CD1c-positive myeloid dendritic cell (primary cell): ENCODE data around the gene RUNX3.
A peak's percentile ranks its signal among the peaks of the same experiment; 100 is the strongest.

Experiments used
- DNase-seq: peaks from one replicate; pipeline ENCODE4 v3.0.0-alpha.2; 2016; ENCODE audit errors: extremely low spot score

Gene RUNX3

DNA sequence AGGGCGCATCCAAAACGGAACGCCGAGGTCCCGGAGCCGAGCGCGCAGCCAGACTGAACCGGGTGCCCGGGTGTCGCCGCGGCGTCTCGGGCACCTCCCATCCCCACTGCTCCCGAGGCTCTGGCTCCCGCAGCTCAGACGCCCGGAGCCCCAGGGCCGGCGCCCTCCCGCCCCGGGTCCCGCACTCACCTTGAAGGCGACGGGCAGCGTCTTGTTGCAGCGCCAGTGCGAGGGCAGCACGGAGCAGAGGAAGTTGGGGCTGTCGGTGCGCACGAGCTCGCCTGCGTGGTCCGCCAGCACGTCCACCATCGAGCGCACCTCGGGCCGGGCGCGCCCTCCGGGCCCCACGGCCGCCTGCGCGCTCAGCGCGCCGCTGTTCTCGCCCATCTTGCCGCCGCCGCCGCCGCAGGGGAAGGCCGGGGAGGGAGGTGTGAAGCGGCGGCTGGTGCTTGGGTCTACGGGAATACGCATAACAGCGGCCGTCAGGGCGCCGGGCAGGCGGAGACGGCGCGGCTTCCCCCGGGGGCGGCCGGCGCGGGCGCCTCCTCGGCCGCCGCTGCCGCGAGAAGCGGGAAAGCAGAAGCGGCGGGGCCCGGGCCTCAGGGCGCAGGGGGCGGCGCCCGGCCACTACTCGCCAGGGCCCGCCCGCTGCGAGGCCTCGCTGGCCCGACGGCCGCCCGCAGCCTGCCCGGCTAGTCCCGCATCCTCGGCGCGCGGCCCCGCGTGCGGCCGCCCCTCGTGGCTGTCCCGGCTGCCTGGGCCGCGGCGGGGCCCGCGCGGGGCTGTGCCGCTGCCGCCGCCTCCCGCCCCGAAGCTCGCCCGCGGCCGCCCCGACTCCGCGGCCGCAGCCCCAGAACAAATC lies 447 bp downstream of the RUNX3 start:
- peak; percentile 81 for DNase-seq

DNA sequence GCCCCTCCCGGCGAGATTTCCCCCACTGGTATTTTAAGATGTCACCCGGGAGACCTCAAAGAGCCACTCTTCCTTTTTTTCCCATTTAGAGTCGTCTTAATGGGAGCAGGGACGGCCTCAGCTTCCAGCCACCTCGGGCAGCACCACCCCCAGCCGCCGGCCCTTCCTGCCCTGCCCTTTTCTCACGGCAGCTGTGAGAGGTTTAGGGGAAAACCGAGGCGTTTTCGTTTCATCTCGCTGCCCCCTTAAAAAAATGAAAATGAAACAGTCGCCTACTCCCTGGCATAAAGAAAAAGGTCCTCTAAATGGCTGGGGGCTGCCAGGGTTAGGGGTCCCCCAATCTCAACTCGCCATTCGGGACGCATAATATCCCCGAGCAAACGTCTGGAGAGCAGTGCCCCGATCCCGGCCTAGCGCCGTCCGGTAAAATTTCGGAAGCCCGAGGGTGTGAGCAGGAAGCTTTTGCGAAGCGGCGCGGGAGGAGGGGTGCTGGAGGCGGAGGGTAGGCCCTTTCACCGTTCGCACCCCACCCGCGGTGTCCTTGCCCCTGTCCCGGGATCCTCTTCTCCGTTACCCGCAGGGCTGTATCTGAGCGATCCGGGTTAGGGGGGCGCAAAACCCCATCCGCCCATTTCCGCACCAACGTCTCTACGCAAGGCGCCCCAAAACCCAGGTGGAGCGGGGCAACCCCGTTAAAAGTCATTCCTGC lies 1.2 kb downstream of the RUNX3 start:
- peak; percentile 58 for DNase-seq

DNA sequence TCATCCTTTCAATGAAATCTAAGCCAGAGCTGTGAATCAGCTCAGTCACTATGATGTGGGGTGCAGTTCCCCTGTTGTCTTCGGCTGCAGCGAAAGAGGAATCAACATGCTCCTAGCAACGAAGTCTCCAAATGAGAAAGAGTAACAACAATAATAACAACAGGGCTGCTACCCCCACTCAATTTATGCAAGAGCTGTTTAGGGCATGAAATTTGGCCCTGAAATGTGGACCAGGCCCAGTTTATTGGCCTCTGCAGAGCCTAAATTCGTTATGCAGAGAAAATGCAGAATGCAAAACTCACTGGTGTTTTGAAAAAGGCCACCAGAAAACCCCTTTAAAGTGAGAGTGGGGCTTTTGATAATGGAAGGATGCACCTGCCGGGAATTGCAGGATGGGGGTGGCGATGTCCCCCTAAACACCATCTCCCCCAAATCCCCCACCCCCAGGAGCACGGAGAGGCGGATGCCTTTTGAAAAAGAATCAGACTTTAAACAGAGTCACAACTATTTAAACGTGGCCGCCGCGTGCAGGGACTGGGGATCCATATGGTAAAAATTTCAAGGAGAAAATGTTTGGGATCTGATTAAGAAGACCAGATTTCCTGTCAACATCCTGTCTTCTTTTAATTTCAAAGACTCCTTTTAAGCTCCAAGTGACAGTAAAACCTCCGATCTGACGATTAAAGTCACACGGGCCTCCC lies 1.9 kb downstream of the RUNX3 start:
- peak; percentile 89 for DNase-seq

DNA sequence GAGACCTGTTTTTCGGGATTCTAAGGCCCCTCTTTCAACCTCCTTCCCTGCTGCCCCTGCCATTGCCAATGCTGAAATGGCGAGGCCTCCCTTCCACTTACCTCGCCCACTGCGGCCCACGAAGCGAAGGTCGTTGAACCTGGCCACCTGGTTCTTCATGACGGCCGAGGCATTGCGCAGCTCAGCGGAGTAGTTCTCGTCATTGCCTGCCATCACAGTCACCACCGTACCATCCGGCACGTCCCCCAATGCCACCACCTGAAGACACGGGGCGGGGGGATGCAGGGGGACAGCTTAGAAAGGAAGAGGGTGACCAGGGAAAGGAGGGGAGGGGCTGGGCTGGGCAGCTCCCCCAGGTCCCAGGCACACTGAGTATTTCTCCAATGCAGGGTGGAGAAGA lies 2.6 kb downstream of the RUNX3 start:
- no peak for DNase-seq

DNA sequence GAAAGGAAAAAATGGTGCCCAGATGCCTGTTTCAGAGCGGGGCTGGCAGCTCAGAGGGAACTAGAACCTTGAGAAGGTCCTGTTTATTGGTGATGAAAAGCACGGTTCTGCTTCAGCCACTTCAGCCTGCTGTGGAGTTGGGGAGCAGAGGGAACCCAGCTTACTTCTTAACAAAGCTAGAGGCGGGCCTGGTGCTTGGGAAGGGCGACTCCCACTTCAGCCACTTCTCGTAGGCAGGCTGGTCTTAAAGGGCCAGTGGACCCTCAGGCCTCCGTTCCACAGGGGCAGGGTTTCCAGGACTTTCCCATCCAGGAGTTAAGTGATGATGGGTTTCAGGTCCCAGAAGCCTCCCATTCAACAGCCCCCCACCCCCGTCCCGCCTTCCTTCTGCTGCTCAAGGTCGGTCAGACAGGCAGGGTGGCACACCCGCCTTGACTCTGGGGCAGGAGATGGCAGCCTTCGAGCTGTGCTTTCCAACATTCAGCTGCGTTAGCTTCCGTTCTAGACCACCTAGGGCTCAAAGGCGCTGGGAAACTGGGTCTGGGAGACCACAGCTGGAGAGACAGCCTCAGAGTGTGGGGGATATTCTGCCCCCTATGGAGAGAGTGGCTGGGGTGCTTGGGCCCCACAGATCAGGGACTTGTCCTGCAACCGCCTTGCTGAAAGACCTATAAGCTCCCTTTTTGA lies 3.4 kb downstream of the RUNX3 start:
- peak; percentile 78 for DNase-seq

DNA sequence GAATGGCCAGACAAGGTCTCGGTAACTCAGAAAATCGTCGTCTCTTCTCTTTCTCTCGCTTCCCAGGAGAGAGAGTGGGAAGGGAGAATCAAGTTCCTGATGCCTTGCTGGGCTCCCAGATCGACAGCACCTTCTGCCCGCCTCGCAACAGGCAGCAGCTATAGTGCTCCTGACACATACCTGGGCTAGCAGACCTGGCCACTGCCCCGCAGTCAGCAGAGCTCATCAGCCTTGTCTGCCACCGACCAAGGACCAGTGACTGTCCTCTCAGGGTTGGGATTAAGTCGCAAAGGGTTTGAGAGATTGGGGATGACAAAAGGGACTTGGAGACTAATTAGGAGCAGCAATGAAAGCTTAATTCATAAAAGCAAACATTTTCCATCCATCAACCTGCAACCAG lies 4.1 kb downstream of the RUNX3 start:
- no peak for DNase-seq

DNA sequence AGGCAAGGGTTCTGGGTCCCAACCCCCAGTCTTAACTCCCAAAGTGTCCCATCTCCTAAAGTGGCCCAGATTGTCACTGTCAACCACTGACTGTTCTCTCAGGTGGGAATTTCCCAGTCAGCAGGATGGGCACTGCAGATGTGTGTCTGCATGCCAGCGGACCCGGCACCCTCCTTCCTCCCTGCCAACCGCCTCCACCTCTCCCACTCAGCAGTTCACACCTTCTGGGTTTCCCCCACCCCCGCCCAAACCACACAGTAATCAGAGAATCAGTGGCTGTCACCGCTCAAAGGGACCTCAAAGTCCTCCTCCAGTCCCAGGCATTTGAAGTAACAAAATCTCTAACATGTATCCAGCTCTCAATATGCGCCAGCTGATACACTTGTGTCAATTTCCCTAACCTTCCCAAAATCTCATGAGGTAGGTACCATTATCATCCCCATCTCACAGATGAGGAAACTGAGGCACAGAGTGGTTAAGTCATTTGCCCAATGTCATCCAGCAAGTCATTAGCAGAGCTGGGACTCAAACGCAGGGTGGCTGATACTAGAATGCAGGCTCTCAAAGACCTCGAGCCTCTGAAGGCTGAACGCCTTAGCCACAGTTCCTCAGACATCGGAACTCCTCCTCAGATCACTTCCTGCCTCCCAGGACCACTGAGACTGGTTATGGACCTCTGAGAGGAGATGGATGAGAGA lies 4.8 kb downstream of the RUNX3 start:
- peak; percentile 53 for DNase-seq

DNA sequence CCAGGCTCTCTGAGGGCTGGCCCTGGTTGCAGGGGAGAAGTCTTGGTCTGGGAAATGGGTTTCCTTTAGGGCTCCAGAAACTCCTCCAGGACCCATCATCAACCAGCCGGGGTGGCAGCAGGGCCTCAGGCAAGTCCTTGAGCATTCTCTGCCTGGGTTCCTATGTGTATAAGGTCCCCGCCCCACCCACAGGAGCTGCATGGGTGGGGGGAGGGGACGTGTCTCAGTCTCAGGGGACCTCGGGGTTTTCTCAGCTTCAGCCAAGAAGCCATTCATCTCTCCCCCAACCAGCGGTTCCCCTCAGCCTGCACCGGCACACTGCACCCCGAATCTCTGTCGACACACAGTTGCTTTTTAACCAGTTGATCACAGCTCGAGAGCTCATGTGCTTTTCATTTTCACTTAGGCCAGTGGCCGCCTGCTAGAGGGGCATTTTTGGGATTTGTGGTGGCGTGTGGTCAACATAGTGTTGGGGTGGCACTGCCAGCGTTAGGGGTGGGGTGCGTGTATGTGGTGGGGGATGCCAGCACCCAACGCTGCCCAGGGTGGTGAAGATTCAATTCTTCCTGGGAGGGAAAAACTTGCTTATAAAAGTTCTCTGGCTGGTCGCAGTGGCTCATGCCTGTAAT lies 6.5 kb downstream of the RUNX3 start:
- no peak for DNase-seq

DNA sequence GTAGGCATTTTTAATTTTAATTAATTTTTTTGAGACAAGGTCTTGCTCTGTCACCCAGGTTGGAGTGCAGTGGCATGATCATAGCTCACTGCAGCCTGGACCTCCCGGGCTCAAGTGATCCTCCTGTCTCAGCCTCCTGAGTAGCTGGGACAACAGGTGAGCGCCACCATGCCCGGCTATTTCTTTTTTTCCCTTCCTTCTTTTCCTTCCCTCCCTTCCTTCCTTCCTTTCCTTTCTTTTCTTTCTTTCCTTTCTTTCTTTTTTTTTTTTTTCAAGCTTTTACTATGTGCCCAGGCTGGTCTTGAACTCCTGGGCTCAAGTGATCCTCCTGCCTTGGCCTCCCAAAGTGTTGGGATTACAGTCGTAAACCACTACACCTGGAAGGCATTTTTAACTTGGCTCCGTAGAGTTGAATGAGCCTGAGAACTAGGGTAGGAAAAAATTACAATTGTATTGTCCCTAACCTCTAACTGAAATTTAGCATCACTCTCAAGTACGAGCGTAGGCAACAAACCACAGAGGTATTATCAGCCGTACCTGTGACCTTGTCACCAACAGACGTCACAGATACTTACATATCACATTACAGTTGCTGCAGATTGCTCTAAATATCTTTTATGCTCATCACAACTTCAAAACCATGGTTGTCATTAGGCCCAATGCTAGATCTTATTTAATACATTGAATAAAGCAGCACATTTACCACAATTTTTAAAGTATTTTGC lies 8.0 kb downstream of the RUNX3 start:
- no peak for DNase-seq

DNA sequence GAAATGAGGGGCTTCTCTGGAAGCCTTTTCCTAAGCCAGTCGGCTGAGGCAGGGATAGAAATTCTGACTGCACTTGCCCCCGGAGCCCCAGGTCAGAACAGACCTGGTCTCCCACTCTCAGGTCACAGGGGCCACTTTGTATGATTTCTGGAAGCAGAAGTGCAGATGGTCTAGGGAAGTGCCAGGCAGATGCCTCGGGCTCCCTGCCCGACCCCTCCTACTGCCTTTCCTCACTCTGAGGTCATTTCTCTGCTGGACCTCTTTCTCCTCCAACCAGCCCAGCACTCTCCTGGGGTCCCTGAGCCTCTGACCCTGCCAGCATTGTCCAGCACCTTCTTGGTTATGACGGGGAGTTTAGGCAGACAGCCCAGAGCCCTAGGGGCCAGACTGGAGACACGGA lies 8.7 kb downstream of the RUNX3 start:
- peak; percentile 20 for DNase-seq

DNA sequence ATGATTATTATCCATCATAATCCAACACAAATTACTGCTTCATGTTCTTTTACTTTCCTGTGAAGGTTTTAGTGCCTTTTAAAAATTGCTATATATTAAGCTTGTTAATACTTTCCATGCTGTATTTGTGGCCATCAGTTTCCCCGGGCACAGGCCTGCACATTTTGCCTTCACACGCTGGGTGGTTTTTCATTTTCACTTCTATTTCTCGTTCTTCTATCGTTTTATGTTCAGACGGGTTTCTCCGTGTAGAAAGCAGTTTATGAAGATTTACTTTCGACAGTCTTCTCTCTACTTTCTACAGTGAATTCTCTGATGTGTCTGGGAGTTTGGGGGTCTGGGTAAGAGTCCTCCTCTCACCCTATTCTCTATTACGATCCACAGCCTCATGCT lies 9.5 kb downstream of the RUNX3 start:
- no peak for DNase-seq

DNA sequence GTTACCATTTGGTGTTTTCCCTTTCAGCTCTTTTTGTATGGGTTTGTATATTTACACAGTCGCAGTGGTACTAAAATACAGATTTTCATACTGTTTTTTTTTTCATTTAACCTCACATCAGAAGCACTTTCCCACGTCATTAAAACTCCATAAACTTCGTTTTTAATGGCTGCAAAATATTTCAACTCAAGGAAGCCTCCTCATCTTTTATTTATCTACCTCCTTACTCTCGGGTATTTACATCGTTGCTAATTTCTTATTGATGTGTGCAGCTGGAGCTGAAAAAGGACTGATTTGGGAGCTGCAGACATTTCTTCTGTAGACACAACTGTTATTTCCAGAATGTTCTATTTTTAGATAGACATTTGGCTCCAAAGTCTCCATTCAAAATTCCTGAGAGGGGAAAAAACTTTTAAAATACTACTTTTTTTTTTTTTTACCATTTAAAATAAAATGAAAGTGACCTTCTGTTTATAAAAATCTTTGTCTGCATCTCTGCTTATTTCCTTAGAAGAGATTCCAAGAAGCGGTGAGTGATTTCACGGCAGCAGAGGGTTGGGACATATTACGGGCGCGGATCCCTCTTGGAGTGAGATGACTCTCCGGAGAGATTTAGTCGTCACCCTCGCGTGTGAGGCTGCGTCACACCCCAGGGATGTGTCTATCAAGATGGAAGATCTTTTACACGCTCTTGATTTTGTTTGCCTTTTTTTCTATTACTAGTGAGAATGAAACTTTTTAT lies 10.1 kb downstream of the RUNX3 start:
- DNase-seq: no peak

DNA sequence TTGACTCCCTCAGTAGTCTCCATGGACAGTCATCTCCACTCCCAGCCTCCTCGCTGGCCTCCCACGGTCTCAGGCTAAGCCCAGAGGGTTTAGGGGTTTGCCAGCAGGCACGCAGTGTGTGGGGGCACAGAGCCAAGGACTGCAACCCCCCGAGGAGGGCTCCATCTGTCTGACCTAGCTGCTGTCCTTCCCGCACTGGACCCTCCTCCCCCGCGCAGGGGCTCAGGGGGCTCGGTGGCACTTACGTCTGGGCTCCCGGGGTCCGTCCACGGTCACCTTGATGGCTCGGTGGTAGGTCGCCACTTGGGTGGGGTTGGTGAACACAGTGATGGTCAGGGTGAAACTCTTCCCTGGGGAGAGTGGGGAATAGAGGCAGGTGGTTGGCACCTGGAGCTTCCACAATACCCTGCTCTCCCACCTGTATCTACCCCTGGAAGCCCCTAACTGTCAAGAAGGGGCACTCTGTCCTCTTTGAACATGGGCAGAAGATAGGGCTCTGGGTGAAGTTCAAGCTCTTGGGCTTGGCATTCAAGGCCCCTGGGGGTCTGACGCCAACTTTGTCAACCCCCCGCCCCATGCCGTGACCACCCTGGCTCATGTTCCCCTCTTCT lies 11.0 kb downstream of the RUNX3 start:
- no peak for DNase-seq

DNA sequence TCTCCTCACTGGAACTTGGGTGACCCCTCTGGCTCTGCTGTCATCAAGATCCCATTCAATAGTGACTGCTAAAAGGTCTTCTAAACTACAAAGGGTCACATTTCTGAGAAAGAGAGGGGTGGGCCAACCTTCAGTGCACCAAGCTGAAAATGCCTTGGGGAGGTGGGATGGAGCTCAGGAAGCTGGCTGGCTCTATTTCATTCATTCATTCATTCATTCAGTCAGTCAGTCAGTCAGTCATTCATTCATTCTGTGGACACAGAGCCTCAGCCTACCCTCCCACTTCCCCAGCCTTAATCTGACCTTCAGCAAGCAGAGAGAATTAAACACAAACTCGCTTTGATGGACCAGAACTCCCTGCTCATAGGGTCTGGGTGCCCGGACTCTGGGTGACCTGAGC lies 11.7 kb downstream of the RUNX3 start:
- DNase-seq: no peak

DNA sequence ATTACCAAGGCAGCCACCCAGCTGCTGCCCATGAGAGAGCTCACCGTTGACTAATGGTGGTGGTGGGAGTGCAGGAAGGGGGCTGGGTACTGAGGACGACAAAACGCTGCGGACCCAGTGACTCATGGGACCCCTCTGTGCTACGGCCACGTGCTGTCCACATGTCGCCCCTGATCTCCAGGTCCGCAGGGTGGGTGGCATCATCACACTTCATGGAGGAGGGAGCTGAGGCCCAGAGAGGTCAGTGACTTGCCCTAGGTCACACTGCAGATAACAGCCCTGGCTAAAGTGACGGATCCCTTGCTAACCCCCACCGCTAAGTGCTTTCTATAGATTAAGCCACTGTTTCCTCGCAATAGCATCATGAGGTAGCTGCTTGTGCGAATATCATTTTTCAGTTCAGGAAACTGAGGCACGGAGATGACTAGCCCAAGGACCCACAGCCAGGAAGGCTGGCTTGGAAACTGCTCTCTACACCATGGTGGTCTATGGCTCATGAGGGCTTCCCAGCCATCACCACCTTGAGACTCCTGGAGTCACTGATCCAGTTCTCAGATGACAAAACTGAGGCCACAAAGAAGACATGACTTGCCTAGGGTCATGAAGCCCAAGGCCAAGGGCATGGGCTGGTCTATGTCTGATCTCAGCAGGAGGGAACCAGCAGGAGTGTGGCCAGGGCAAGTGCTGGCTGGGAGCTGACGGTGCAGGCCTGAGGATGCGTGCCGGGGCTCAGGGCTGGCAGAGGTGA lies 12.6 kb downstream of the RUNX3 start:
- no peak for DNase-seq

DNA sequence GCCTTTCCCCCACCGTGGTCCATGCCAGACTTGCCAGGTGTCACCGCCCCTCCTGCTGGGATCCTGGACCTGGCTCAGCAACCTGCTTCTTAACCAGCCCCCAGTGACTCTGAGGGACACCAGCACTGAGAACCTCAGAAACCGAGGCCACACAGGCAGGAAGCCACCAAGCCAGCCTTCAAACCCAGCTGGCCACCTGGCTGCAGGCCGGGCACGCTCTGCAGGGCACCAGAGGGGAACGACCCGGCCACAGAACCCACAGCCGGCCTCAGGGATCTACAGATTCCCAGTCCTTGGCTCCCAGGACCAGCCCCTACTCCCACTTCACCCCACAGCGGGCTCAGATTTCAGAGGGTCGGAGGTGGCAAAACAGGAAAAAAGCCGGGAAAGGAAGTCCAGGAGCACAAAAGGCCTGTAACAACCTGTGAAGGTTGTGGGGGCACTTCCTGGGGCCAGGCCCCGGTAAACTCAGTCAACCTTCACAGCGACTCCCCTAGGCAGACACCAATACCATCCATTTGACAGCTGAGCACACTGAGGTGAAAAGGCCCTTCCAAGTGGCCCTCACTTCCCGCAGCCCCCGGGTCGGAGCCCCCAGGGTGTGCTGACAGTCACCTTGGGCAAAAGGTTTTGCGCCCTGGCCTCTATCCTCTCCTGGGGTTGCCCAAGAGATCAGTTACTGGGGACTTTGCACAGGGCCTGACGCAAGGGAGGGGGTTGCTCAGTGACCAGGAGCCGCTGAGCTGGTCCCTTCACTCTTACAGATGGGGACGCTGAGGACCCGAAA lies 14.1 kb downstream of the RUNX3 start:
- DNase-seq: no peak

DNA sequence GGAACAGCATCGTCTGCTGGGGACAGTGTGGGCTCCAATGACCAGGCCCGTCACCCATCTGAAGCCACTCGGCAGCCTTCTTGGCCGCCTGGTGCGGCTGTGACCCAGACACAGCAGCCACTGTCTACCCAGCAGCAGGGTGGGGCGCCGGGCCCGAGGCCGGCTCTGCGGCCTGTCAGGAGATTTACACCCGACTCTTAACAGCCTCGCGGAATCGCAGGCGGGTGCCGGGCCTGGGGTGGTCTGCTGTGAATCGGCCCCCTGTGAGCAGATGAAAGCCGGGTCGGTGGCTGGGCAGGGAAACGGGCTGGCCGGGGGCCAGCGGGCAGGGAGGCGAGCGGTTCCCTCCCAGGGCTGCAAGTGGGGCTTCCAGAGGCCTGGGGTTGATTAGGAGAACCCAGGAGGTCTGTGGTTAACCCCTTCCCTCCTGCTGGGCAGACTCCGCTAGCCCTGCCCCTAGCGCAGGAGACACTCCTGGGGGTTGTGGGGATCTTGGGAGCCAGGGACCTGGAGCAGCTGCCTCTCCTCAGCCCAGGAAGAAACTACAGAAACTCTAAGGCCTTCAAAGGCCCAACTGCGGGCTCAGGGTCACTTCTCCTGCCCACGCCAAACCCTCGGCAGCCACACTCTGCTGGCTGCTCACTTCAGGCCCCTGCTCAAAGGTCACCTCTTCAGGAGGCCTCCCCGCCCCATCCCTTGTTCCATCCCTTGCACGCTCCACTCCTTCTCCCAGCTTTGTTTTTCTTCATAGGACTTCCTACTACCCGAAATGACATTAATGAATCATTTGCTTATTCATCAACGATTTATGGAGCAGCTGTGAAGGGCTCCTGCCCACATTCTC lies 15.6 kb downstream of the RUNX3 start:
- DNase-seq: no peak
